Esophagus (tissue), 2 donors: ENCODE data around the gene CEMP1. TPM values are rescaled to one million over a fixed set of nuclear protein-coding genes. Genes with fewer than 3 reads are reported as not detected.

Experiments
- H3K27ac ChIP-seq, 2 donors: one replicate each; pipeline ENCODE4 v1.5.1; 2013; ENCODE audit warnings: low read depth in 2 of 2, mild to moderate bottlenecking in 2 of 2, inconsistent platforms in 1 of 2, low read length in 1 of 2, moderate library complexity in 1 of 2
- H3K27me3 ChIP-seq, 2 donors: one replicate each; pipeline ENCODE4 v1.6.1; 2013; ENCODE audit warnings: low read length in 2 of 2, control low read depth in 1 of 2, mild to moderate bottlenecking in 1 of 2; ENCODE audit not compliant: insufficient read depth in 2 of 2, control insufficient read depth in 1 of 2
- H3K36me3 ChIP-seq, 2 donors: one replicate each; pipeline ENCODE4 v1.6.1; 2013; ENCODE audit warnings: low read length in 1 of 2; ENCODE audit not compliant: control insufficient read depth in 2 of 2, insufficient read depth in 2 of 2
- H3K4me1 ChIP-seq, 2 donors: one replicate each; pipeline ENCODE4 v1.6.1; 2013; ENCODE audit warnings: low read length in 1 of 2; ENCODE audit not compliant: control insufficient read depth in 2 of 2, insufficient read depth in 2 of 2
- H3K4me3 ChIP-seq, 2 donors: one replicate each; pipeline ENCODE4 v1.5.1; 2013; ENCODE audit warnings: low read length in 2 of 2, mild to moderate bottlenecking in 2 of 2, low read depth in 1 of 2, moderate library complexity in 1 of 2
- H3K9me3 ChIP-seq, 2 donors: one replicate each; pipeline ENCODE4 v1.6.1; 2013; ENCODE audit warnings: mild to moderate bottlenecking in 2 of 2, low read depth in 1 of 2, low read length in 1 of 2, moderate library complexity in 1 of 2; ENCODE audit not compliant: control insufficient read depth in 2 of 2, insufficient read depth in 1 of 2
- WGBS, 2 donors: extraction: QIAGEN DNeasy Blood & Tissue Kit; methylation state at CpG; one replicate each; pipeline ENCODE4 v1.1.7; 2013; 5-methylcytosine and 5-hydroxymethylcytosine counted together
- polyA plus RNA-seq, 2 donors: library from polyadenylated mRNA; stranded (reverse); fragments of 200-250 nt; gene quantifications; one replicate each; pipeline ENCODE4 v1.2.3, GENCODE V29; 2013
- donor health status: healthy with polysubstance abuse.
- donor health status: Bipolar disorder and iron deficiency.

Gene CEMP1
- polyA plus RNA-seq, 2 donors: 0.18 to 0.55 TPM

DNA sequence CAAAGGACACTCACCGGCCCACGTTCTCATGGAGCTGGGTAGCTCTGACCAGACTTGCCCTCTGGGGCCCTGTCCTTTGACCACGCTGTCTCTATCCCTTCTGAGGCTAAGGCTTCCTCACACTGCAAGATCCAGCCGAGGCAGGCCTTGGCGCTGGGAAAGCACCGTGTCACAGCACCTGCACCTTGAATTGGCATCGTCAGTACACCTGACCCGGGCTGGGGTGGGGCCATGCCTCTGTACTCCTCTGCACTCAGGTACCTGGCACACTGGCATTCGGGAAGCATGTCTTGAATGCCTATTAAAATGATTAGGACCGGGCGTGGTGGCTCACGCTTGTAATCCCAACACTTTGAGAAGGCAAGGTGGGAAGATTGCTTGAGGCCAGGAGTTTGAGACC is 50.3 kb downstream of the CEMP1 start:
- H3K27ac ChIP-seq: peak overlapping the region; percentile 4 to 11
- WGBS, 2 donors: 52 to 54% methylated on average over 12 of the region's 12 CpGs
- peaks cover 0 to 7% of the 10 kb centered on the region in 2 donors for H3K4me1 ChIP-seq

More for the DNA sequence above, 50.3 kb downstream of the CEMP1 start:
- no peaks in the 10 kb centered on the region for H3K27me3 ChIP-seq
- no peak overlapping the region for H3K4me3 ChIP-seq
- H3K36me3 ChIP-seq: no peaks in the 10 kb centered on the region
- H3K9me3 ChIP-seq: no peaks in the 10 kb centered on the region

Other genes with a start within 250 kb of the CEMP1 start
- gene ABCA3, start 190.7 kb downstream of the CEMP1 start, polyA plus RNA-seq: 1 to 10 TPM; 1.4 to 1.7 TPM
- 1 to 10 TPM; 4.2 to 4.6 TPM for gene CCNF, start 102.0 kb downstream of the CEMP1 start, polyA plus RNA-seq
- gene TEDC2, start 71.3 kb downstream of the CEMP1 start, polyA plus RNA-seq: 1 to 10 TPM; 3.7 to 6.0 TPM
- gene NTN3, start 60.1 kb downstream of the CEMP1 start, polyA plus RNA-seq: under 1 TPM in 1 of 2 donors, not detected in 1; 0.06 TPM
- 1 to 10 TPM; 1.3 to 2.8 TPM for gene TBC1D24, start 56.3 kb downstream of the CEMP1 start, polyA plus RNA-seq
- gene ATP6V0C, start 17.5 kb downstream of the CEMP1 start, polyA plus RNA-seq: 100 to 1,000 TPM; 196 to 214 TPM
- gene AMDHD2, start 11.0 kb downstream of the CEMP1 start, polyA plus RNA-seq: 10 to 100 TPM; 18.8 to 24.1 TPM
- gene PDPK1, start 6.6 kb upstream of the CEMP1 start, polyA plus RNA-seq: 10 to 100 TPM; 11.8 to 12.8 TPM
- 10 to 100 TPM; 23.1 to 25.4 TPM for gene KCTD5, start 151.1 kb upstream of the CEMP1 start, polyA plus RNA-seq
- 100 to 1,000 TPM; 500 to 620 TPM for gene PRSS27, start 188.8 kb upstream of the CEMP1 start, polyA plus RNA-seq
- gene SRRM2, start 221.2 kb upstream of the CEMP1 start, polyA plus RNA-seq: 100 to 1,000 TPM; 317 to 886 TPM
- gene ELOB, start 245.9 kb upstream of the CEMP1 start, polyA plus RNA-seq: 100 to 1,000 TPM; 361 to 887 TPM